GM12872 (cell line): ENCODE data around the gene ELL.

Source experiments
- CTCF ChIP-seq: IDR thresholded peaks from 3 replicates; pipeline ENCODE4 v1.5.1; 2011; ENCODE audit warnings: low read depth, mild to moderate bottlenecking, low read length, moderate library complexity; ENCODE audit not compliant: insufficient read depth

ELL gene

GRCh38 chr19:18521692-18522123 lies at the start of gene ELL:
Gene ELL, minus strand, starts transcription at chr19:18522070. Its CDS starts 15 bp downstream, at chr19:18522055.
- TF ChIP-seq CTCF: no peak

- no peak for TF ChIP-seq CTCF
Observed at GRCh38 chr19:18568367-18568766, 46.5 kb upstream of the ELL start.

GRCh38 chr19:18566953-18567352 lies 45.1 kb upstream of the ELL start:
- no peak for TF ChIP-seq CTCF

- no peak for TF ChIP-seq CTCF
Observed at GRCh38 chr19:18562086-18562485, 40.2 kb upstream of the ELL start.

DNA sequence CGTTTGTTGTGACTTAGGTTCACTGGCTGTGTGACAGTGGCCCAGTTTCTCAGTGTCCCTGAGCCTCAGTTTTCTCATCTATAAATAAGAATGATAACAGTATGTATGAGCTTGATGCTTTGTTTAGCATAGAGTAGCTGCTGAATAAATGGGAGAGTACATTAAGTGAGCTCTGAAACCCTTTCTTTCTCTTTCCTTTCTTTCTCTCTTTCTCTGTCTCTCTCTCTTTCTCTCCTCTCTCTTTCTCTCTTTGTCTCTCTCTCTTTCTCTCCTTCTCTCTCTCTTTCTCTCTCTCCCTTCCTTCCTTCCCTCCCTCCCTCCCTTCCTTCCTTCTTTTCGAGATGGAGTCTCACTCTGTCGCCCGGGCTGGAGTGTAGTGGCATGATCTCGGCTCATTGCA lies 37.8 kb upstream of the ELL start:
- TF ChIP-seq CTCF: no peak

- no peak for TF ChIP-seq CTCF
Observed at GRCh38 chr19:18558604-18559003, 36.7 kb upstream of the ELL start.

GRCh38 chr19:18558202-18558555 lies 36.3 kb upstream of the ELL start:
- TF ChIP-seq CTCF: no peak
